NCI-H510A (cell line): ENCODE results near the gene VPS39.
"Not testable (repeated sequence)": the region's sequence is repeated elsewhere in the genome, so short reads cannot be mapped to it uniquely, and the experiment has no call there.

ENCODE experiments used
- DNase-seq: peaks from one replicate; lab custom pipeline; 2025; lab: John Stamatoyannopoulos, UW

The VPS39 gene

GRCh38 chr15:42207674-42208579 is at the start of gene VPS39:
VPS39 (minus strand) TSS chr15:42208304; CDS start chr15:42208153, 151 bp downstream.
- DNase-seq, result peak; percentile 73

- DNase-seq, result no peak
Observed at GRCh38 chr15:42253300-42253699, 45.2 kb upstream of the VPS39 start.

- no peak for DNase-seq
Observed at GRCh38 chr15:42240823-42241222, 32.7 kb upstream of the VPS39 start.

- DNase-seq, result peak; percentile 11
Observed at GRCh38 chr15:42239528-42240182, 31.6 kb upstream of the VPS39 start.

- DNase-seq, result no peak
Observed at GRCh38 chr15:42233107-42233506, 25.0 kb upstream of the VPS39 start.

GRCh38 chr15:42232606-42233005 is 24.5 kb upstream of the VPS39 start:
- no peak for DNase-seq

GRCh38 chr15:42231088-42231487 is 23.0 kb upstream of the VPS39 start:
- DNase-seq, result no peak

- not testable (repeated sequence) for DNase-seq
Observed at GRCh38 chr15:42228981-42229380, 20.9 kb upstream of the VPS39 start.

GRCh38 chr15:42228036-42228435 is 19.9 kb upstream of the VPS39 start:
- no peak for DNase-seq

- no peak for DNase-seq
Observed at GRCh38 chr15:42226648-42227047, 18.5 kb upstream of the VPS39 start.

GRCh38 chr15:42220216-42220615 is 12.1 kb upstream of the VPS39 start:
- no peak for DNase-seq

GRCh38 chr15:42218953-42219592 is 11.0 kb upstream of the VPS39 start:
- DNase-seq, result no peak

GRCh38 chr15:42217568-42217967 is 9.5 kb upstream of the VPS39 start:
- no peak for DNase-seq

GRCh38 chr15:42215913-42216829 is 8.1 kb upstream of the VPS39 start:
- DNase-seq, result no peak

- DNase-seq, result no peak
Observed at GRCh38 chr15:42214600-42214999, 6.5 kb upstream of the VPS39 start.

GRCh38 chr15:42213511-42213910 is 5.4 kb upstream of the VPS39 start:
- DNase-seq, result no peak

- no peak for DNase-seq
Observed at GRCh38 chr15:42210696-42211095, 2.6 kb upstream of the VPS39 start.

- no peak for DNase-seq
Observed at GRCh38 chr15:42206406-42206805, 1.7 kb downstream of the VPS39 start.

GRCh38 chr15:42203891-42204290 is 4.2 kb downstream of the VPS39 start:
- no peak for DNase-seq

- no peak for DNase-seq
Observed at GRCh38 chr15:42202653-42203052, 5.5 kb downstream of the VPS39 start.

GRCh38 chr15:42201801-42202200 is 6.3 kb downstream of the VPS39 start:
- DNase-seq, result no peak

GRCh38 chr15:42199126-42199525 is 9.0 kb downstream of the VPS39 start:
- DNase-seq, result no peak
